Stimulated activated CD4-positive, alpha-beta T cell treated with anti-CD3 and anti-CD28 coated beads, TNF-alpha, amount 100 ng/mL, for 1 hour (primary cell): ENCODE results near the gene SLC9A6.
"Not testable (repeated sequence)": the region's sequence is repeated elsewhere in the genome, so short reads cannot be mapped to it uniquely, and the experiment has no call there.

ENCODE experiments used
- DNase-seq, 3 donors: peaks; one replicate each; pipeline ENCODE4 v3.0.0-alpha.2; 2020; ENCODE audit warnings: low read depth in 3 of 3, low spot score in 1 of 3

The SLC9A6 gene

GRCh38 chrX:136061286-136061685, 76.1 kb downstream of the SLC9A6 start:
- DNase-seq: no peak

GRCh38 chrX:136061696-136062095, 76.5 kb downstream of the SLC9A6 start:
- DNase-seq: no peak

- DNase-seq: no peak
These were observed 78.3 kb downstream of the SLC9A6 start for GRCh38 chrX:136063340-136064079.

GRCh38 chrX:136064661-136065043, 79.4 kb downstream of the SLC9A6 start:
- no peak for DNase-seq

GRCh38 chrX:136065044-136065671, 79.9 kb downstream of the SLC9A6 start:
- DNase-seq: no peak

- DNase-seq: no peak
These were observed 81.9 kb downstream of the SLC9A6 start for GRCh38 chrX:136067097-136067496.

GRCh38 chrX:136067966-136068365, 82.7 kb downstream of the SLC9A6 start:
- DNase-seq: no peak

- no peak for DNase-seq
These were observed 91.7 kb downstream of the SLC9A6 start for GRCh38 chrX:136076942-136077341.

- DNase-seq: no peak
These were observed 95.5 kb downstream of the SLC9A6 start for GRCh38 chrX:136080766-136081165.

- DNase-seq: no peak
These were observed 101.3 kb downstream of the SLC9A6 start for GRCh38 chrX:136086521-136086920.

GRCh38 chrX:136091898-136092297, 106.7 kb downstream of the SLC9A6 start:
- DNase-seq: not testable (repeated sequence)

GRCh38 chrX:136094962-136095361, 109.7 kb downstream of the SLC9A6 start:
- DNase-seq: no peak
